AG10803 (cell line): Measurements from ENCODE around the gene ZFAND2B.
"Not testable (repeated sequence)": the region's sequence is repeated elsewhere in the genome, so short reads cannot be mapped to it uniquely, and the experiment has no call there.

Experiments used
- DNase-seq: peaks from one replicate; pipeline ENCODE4 v3.0.0; 2010; ENCODE audit warnings: low read depth
- H3K4me3 ChIP-seq: 2 replicates; pipeline ENCODE4 v1.5.1; 2011; ENCODE audit warnings: mild to moderate bottlenecking, low read length, control low read depth
- TF ChIP-seq, protein P1 (sequence below): conservative IDR thresholded peaks from 2 replicates; pipeline ENCODE4 v1.5.1; 2011; ENCODE audit warnings: mild to moderate bottlenecking, low read length, control low read depth, inconsistent platforms

ZFAND2B gene

DNA sequence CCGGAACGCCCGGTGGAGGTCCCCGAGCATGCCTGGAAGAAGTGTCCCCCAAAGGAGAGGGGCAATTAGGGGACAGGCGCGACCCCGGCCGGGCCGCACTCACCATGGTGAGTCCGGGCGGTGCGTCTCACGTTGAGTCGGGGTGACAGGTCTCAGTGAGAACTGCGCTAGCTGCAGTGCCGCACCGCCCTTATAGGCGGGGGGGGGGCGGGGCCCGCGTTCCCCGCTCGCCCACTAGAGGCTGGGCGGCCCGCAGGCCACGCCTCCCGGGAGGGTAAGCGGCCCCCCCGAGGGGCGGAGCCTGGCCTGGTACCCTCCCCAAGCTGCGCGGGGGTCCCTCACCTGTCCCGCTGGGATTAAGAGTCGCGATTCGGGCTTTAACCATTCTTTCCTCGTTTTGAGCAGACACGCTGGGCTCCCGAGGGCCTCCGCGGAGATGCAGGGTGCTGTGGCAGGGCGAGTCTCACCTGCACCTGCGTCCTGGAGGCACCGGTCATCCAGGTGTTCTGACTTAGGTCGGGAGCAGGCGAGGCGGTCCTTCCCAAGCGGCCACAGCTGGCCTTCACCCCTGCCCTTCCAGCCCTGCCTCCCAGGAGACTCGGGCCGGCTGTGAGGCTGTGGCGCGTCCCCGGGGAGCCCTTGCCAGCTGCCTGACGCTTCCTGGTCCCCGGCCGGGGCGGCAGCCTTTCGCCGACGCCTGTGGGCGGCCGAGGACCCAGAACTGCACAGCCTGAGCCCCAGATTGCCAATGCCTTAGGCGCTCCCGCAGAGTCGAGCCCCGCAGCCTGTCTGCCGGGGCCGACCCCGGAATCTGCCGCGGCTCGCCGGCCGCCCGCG, 47.4 kb downstream of the ZFAND2B start, which contains the start of gene TUBA4A:
Gene TUBA4A, minus strand, starts transcription at position 166 of the 837 bp plus-strand sequence. Its CDS starts 60 bp downstream, at position 106.
- TF ChIP-seq, protein P1, sequence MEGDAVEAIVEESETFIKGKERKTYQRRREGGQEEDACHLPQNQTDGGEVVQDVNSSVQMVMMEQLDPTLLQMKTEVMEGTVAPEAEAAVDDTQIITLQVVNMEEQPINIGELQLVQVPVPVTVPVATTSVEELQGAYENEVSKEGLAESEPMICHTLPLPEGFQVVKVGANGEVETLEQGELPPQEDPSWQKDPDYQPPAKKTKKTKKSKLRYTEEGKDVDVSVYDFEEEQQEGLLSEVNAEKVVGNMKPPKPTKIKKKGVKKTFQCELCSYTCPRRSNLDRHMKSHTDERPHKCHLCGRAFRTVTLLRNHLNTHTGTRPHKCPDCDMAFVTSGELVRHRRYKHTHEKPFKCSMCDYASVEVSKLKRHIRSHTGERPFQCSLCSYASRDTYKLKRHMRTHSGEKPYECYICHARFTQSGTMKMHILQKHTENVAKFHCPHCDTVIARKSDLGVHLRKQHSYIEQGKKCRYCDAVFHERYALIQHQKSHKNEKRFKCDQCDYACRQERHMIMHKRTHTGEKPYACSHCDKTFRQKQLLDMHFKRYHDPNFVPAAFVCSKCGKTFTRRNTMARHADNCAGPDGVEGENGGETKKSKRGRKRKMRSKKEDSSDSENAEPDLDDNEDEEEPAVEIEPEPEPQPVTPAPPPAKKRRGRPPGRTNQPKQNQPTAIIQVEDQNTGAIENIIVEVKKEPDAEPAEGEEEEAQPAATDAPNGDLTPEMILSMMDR = no peak
- H3K4me3 ChIP-seq = peak within 1 kb of the TSS; percentile 67
- peak; percentile 53 for DNase-seq

DNA sequence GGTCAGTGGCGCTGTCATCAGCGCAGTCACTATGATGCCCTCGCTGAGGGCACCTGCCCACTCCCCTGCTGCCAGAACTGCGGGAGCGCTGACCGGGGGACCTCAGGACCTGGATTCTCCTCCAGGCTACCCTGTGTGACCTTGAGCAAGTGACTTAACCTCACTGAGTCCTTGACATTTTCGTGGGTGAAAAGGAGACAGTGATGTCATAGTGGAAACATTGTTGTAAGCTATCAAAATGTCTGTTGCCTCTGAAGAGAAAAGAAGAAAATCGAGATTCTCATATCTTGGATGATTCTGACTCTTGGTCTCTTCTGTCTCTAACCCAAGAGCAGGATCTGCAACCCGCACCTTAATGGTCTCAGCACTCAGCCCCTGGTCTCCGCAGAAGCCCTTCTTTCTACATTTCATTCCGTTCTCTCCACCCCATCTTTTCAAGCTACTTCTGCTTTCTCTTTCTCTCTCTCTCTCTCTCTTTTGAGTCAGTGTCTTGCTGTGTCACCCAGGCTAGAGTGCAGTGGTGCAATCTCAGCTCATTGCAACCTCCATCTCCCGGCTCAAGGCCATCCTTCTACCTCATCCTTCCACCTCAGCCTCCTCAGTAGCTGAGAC, 48.1 kb downstream of the ZFAND2B start:
- peak overlapping the region; percentile 67 for H3K4me3 ChIP-seq
- TF ChIP-seq, protein P1 = no peak
- no peak for DNase-seq

DNA sequence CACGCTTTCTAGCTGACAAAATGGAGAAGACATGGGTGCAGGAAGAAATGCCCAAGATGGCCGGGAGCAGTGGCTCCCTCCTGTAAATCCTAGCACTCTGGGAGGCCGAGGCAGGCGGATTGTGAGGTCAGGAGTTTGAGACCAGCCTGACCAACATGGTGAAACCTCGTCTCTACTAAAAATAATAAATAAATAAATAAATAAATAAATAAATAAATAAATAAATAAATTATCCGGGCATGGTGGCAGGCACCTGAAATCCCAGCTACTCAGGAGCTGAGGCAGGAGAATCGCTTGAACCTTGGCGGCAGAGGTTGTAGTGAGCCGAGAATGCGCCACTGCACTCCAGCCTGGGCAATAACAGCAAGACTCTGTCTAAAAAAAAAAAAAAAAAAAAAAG, 52.4 kb downstream of the ZFAND2B start:
- not testable (repeated sequence) for DNase-seq, H3K4me3 ChIP-seq
